G401 (cell line): ENCODE measurements around the gene CDH4. TPM values are rescaled to one million over a fixed set of nuclear protein-coding genes. Genes with fewer than 3 reads are reported as not detected.

Experiments used
- DNase-seq: peaks from one replicate; pipeline ENCODE4 v3.0.0-alpha.2; 2015; ENCODE audit warnings: low spot score
- in situ Hi-C: cut with HindIII; loops from 2 replicates; pipeline ENCODE4 v1.10.0; 2016; ENCODE audit warnings: low sequenced_read_pairs, mixed read lengths
- total RNA-seq: library from RNA; depleted of rRNA; stranded (reverse); fragments of >200 nt; shearing (Covaris generic); gene quantifications from 2 replicates; pipeline ENCODE4 v1.2.3, GENCODE V29; 2014

Gene CDH4
- total RNA-seq, 1 experiment from 2014 or later: 12.9 TPM

GRCh38 chr20:61274326-61274725 is 22.3 kb downstream of the CDH4 start:
- in situ Hi-C loops: no loop called here
- DNase-seq: no peak

GRCh38 chr20:61278296-61278695 is 26.2 kb downstream of the CDH4 start:
- in situ Hi-C loops: no loop called here
- DNase-seq: no peak

- DNase-seq: no peak
These were observed 27.6 kb downstream of the CDH4 start for GRCh38 chr20:61279621-61280150.

GRCh38 chr20:61280217-61280980 is 28.3 kb downstream of the CDH4 start:
- no peak for DNase-seq
- in situ Hi-C loops: no loop called here

More at GRCh38 chr20:61279621-61280150, 27.6 kb downstream of the CDH4 start:
- in situ Hi-C loops: no loop called here

GRCh38 chr20:61281286-61281795 is 29.3 kb downstream of the CDH4 start:
- no peak for DNase-seq
- in situ Hi-C loops: no loop called here

- in situ Hi-C loops: no loop called here
- DNase-seq: no peak
These were observed 32.7 kb downstream of the CDH4 start for GRCh38 chr20:61284752-61285151.

GRCh38 chr20:61285152-61285645 is 33.1 kb downstream of the CDH4 start:
- no peak for DNase-seq
- in situ Hi-C loops: no loop called here

GRCh38 chr20:61285691-61286090 is 33.6 kb downstream of the CDH4 start:
- in situ Hi-C loops: no loop called here
- DNase-seq: no peak

GRCh38 chr20:61287583-61288275 is 35.7 kb downstream of the CDH4 start:
- in situ Hi-C loops: no loop called here
- DNase-seq: no peak

GRCh38 chr20:61288331-61288784 is 36.3 kb downstream of the CDH4 start:
- DNase-seq: peak; percentile 17
- in situ Hi-C loops: no loop called here

GRCh38 chr20:61289166-61289565 is 37.1 kb downstream of the CDH4 start:
- no peak for DNase-seq
- in situ Hi-C loops: no loop called here

GRCh38 chr20:61290721-61291120 is 38.7 kb downstream of the CDH4 start:
- in situ Hi-C loops: no loop called here
- no peak for DNase-seq

- no peak for DNase-seq
- in situ Hi-C loops: no loop called here
These were observed 39.2 kb downstream of the CDH4 start for GRCh38 chr20:61291166-61291829.

- in situ Hi-C loops: no loop called here
- no peak for DNase-seq
These were observed 40.3 kb downstream of the CDH4 start for GRCh38 chr20:61292391-61292790.

GRCh38 chr20:61292821-61293612 is 41.0 kb downstream of the CDH4 start:
- no peak for DNase-seq
- in situ Hi-C loops: no loop called here

GRCh38 chr20:61293951-61294350 is 41.9 kb downstream of the CDH4 start:
- in situ Hi-C loops: no loop called here

GRCh38 chr20:61295249-61295648 is 43.2 kb downstream of the CDH4 start:
- in situ Hi-C loops: no loop called here
- no peak for DNase-seq

More at GRCh38 chr20:61293951-61294350, 41.9 kb downstream of the CDH4 start:
- no peak for DNase-seq

GRCh38 chr20:61295682-61296628 is 43.9 kb downstream of the CDH4 start:
- in situ Hi-C loops: no loop called here
- DNase-seq: no peak
